GM12878 (cell line): ENCODE measurements around the gene OR4C6. TPM values are rescaled to one million over a fixed set of nuclear protein-coding genes. Genes with fewer than 3 reads are reported as not detected.
A peak's percentile ranks its signal among the peaks of the same experiment; 100 is the strongest.

ENCODE experiments used
- ATAC-seq: fragments of 200-7000 bp; cut with Tn5 transposase; 3 replicates; pipeline ENCODE4 v1.9.1; 2020; ENCODE audit warnings: mild to moderate bottlenecking, moderate library complexity
- BruUV-seq: library from RNA; stranded (reverse); fragments of 400-500 nt; replicated peaks from 2 replicates; lab custom pipeline; 2021; lab: Mats Ljungman, UMichigan
- CTCF ChIA-PET: fragments of 300-600 bp; sonication (Branson Sonifier 250); formaldehyde crosslinking; extraction: SDS; loops from one replicate; lab custom pipeline; 2021; ENCODE audit warnings: inconsistent platforms; lab: Yijun Ruan, JAX
- POLR2A ChIA-PET: fragments of 350-600 bp; formaldehyde crosslinking; extraction: SDS; loops from one replicate; lab custom pipeline; 2021; ENCODE audit warnings: inconsistent platforms; lab: Charles Lee
- RAD21 ChIA-PET: fragments of 300-600 bp; sonication (Branson Sonifier 250); formaldehyde crosslinking; loops from one replicate; lab custom pipeline; 2023; ENCODE audit warnings: antibody characterized with exemption; ENCODE audit not compliant: unreplicated experiment; lab: Charles Lee
- SMC1A ChIA-PET: fragments of 300-600 bp; sonication (Branson Sonifier 250); formaldehyde crosslinking; loops from one replicate; lab custom pipeline; 2023; ENCODE audit not compliant: unreplicated experiment, uncharacterized antibody; lab: Charles Lee
- DNase-seq: peaks from one replicate; pipeline ENCODE4 v3.0.0-alpha.2; 2011; ENCODE audit warnings: low read depth, low spot score
- FAIRE-seq: peaks from 3 replicates; lab custom pipeline; 2011; peaks lifted over from hg19 to GRCh38; lab: Jason Lieb, UNC
- H2AFZ ChIP-seq: 2 replicates; pipeline ENCODE4 v1.6.0; 2011; ENCODE audit warnings: low read depth, low read length, control low read depth; ENCODE audit not compliant: control insufficient read depth
- H3K27ac ChIP-seq: 2 replicates; pipeline ENCODE4 v1.5.1; 2011; ENCODE audit warnings: control low read depth; ENCODE audit not compliant: control insufficient read depth, insufficient read depth
- H3K27me3 ChIP-seq, 2 experiments: replicated peaks in 1 of 2; 2 replicates each; pipeline versions ENCODE4 v1.6.0 to v1.6.1; 2011; ENCODE audit warnings: low read length in 1 of 2; ENCODE audit not compliant: control insufficient read depth in 2 of 2, insufficient read depth in 2 of 2
- H3K36me3 ChIP-seq, 2 experiments: 2 replicates each; pipeline ENCODE4 v1.5.1; 2011; ENCODE audit warnings: low read length in 1 of 2; ENCODE audit not compliant: control insufficient read depth in 2 of 2, insufficient read depth in 2 of 2
- H3K4me1 ChIP-seq: 2 replicates; pipeline ENCODE4 v1.6.1; 2011; ENCODE audit warnings: mild to moderate bottlenecking, low read length, moderate library complexity, mixed read lengths; ENCODE audit not compliant: control insufficient read depth, insufficient read depth
- H3K4me2 ChIP-seq: 2 replicates; pipeline ENCODE4 v1.6.0; 2011; ENCODE audit warnings: control low read depth; ENCODE audit not compliant: control insufficient read depth, insufficient read depth
- H3K4me3 ChIP-seq: fragments of 200-600 bp; sonication (generic); 2 replicates; pipeline ENCODE4 v1.5.1; 2016
- H3K79me2 ChIP-seq: 2 replicates; pipeline ENCODE4 v1.6.0; 2011; ENCODE audit warnings: low read length; ENCODE audit not compliant: control insufficient read depth, insufficient read depth
- H3K9ac ChIP-seq: 2 replicates; pipeline ENCODE4 v1.8.0; 2011; ENCODE audit warnings: low read length, control low read depth, mixed read lengths; ENCODE audit not compliant: control insufficient read depth, insufficient read depth
- H3K9me3 ChIP-seq: replicated peaks from 3 replicates; pipeline ENCODE4 v1.5.1; 2011; ENCODE audit warnings: mild to moderate bottlenecking, low read length; ENCODE audit not compliant: control insufficient read depth, insufficient read depth
- H4K20me1 ChIP-seq: 2 replicates; pipeline ENCODE4 v1.6.0; 2011; ENCODE audit not compliant: control insufficient read depth, insufficient read depth
- CTCF ChIP-seq, 3 experiments: IDR thresholded peaks in 2 of 3; conservative IDR thresholded peaks in 1 of 3; 2 replicates each; pipeline ENCODE4 v1.5.1; 2011; ENCODE audit warnings: low read depth in 3 of 3, low read length in 3 of 3, mild to moderate bottlenecking in 3 of 3, control low read depth in 2 of 3, moderate library complexity in 2 of 3, inconsistent platforms in 1 of 3, mixed read lengths in 1 of 3; ENCODE audit not compliant: control insufficient read depth in 2 of 3, insufficient read depth in 1 of 3; ENCODE audit errors: extremely low read depth in 1 of 3
- ESRRA ChIP-seq: IDR thresholded peaks from 2 replicates; pipeline ENCODE4 v1.6.1; 2012; ENCODE audit warnings: mild to moderate bottlenecking, low read length, improper control_type of control experiment
- YY1 ChIP-seq: IDR thresholded peaks from 2 replicates; pipeline ENCODE4 v1.6.1; 2011; ENCODE audit warnings: low read depth, mild to moderate bottlenecking, low read length
- WGBS: methylation state at CpG from one replicate; pipeline ENCODE4 v1.1.6; 2016; ENCODE audit warnings: low lambda C conversion rate; ENCODE audit not compliant: insufficient replicate concordance, insufficient coverage; ENCODE audit errors: missing lambda C conversion rate; 5-methylcytosine and 5-hydroxymethylcytosine counted together
- in situ Hi-C: fragments of 300-500 bp; cut with MboI; formaldehyde crosslinking; loops from 9 replicates; pipeline ENCODE4 v1.14.3; 2018; ENCODE audit warnings: mixed read lengths
- intact Hi-C: fragments of 100-400 bp; cut with micrococcal nuclease; formaldehyde crosslinking; loops from one replicate; pipeline ENCODE4 v1.14.2; 2022; ENCODE audit not compliant: unreplicated experiment
- polyA plus RNA-seq, 11 experiments: library from polyadenylated mRNA; depleted of rRNA in 4 of 11; unstranded in 6 of 11; stranded (reverse) in 5 of 11; fragments of >200 nt; fragmentation: Nextera tagmentation in 4 of 11; fragmentation: Illumina TruSeq in 1 of 11; extraction: Ambion mirVana in 4 of 11; extraction: Trizol in 1 of 11; gene quantifications; 1 replicate in 1 of 11; 2 replicates in 10 of 11; pipeline versions ENCODE4 v1.2.1 to v1.2.3, GENCODE V29; 2011 to 2016; ENCODE audit warnings: inconsistent platforms in 2 of 11, missing spikeins in 2 of 11, low read depth in 1 of 11
- total RNA-seq, 4 experiments: library from RNA; depleted of rRNA in 3 of 4; stranded (reverse); fragments of >200 nt in 3 of 4; fragmentation: Illumina TruSeq in 1 of 4; extraction: Trizol in 1 of 4; gene quantifications; 2 replicates each; pipeline versions ENCODE4 v1.2.1 to v1.2.3, GENCODE V29; 2013 to 2021

The OR4C6 gene
- total and polyA plus RNA-seq, 10 of the 15 experiments (the other 5 are each of a cell fraction or from before 2014, with no cell fraction given) = 0.22 to 0.60 (median 0.42) TPM; not detected in 3

- ChIA-PET POLR2A (no interaction called here), CTCF (interaction anchor here (0.7 kb wide), 2 partner anchors 1068 to 1077 kb away, joined by 3 read pairs; no protein-coding TSS in a partner anchor), SMC1A (interaction anchor here (1.1 kb wide), 1 partner anchor 24 kb away, joined by 3 read pairs; no protein-coding TSS in a partner anchor), RAD21 (interaction anchor here (1.0 to 1.4 kb wide), 2 partner anchors 1067 to 1534 kb away, joined by 3 read pairs; no protein-coding TSS in a partner anchor)
- Histone ChIP-seq H3K27me3 (no peaks in the 10 kb centered on the region), H4K20me1 (no peaks in the 10 kb centered on the region), H3K79me2 (no peaks in the 10 kb centered on the region), H3K4me2 (no peak overlapping the region), H3K9me3 (no peaks in the 10 kb centered on the region), H2AFZ (no peak overlapping the region), H3K27ac (no peak overlapping the region), H3K9ac (no peak overlapping the region), H3K36me3 (no peaks in the 10 kb centered on the region), H3K4me1 (no peaks in the 10 kb centered on the region), H3K4me3 (no peak overlapping the region)
- in situ Hi-C loops (loop anchor here (10.0 kb wide), 1 partner anchor 60 kb away; the partner anchor contains the start of gene OR5D13), intact Hi-C loops (loop anchor here (5.0 to 10.0 kb wide), 2 partner anchors 242 to 1070 kb away; no protein-coding TSS in a partner anchor)
- ATAC-seq (peak; percentile 82), DNase-seq (no peak), FAIRE-seq (no peak)
- WGBS = 10% methylated on average over 10 of the region's 10 CpGs
- BruUV-seq = no TSS peak
- peak in 1 of 3 experiments; percentile 28; a peak in 1 of 6 replicates for TF ChIP-seq CTCF (IDR thresholded peaks at IDR 0.05 in 2 of 3, conservative IDR thresholded peaks at IDR 0.05 in 1 of 3; ENCODE audit: control insufficient read depth in 2 of 3, extremely low read depth in 1 of 3, insufficient read depth in 1 of 3, low read depth in 3 of 3, low read length in 3 of 3)
- TF ChIP-seq ESRRA = no peak
- TF ChIP-seq YY1 = peak; percentile 41; the same call in 1 of the 2 replicates
These were observed 53.2 kb downstream of the OR4C6 start for GRCh38 chr11:55714982-55715888.

Other genes with a start within 250 kb of the OR4C6 start
Only the 7 nearest of the 12 such genes appear.
- not detected in 2 replicates for gene OR4C15, start 107.7 kb upstream of the OR4C6 start, total RNA-seq (2014; rRNA removed)
- gene OR4C15, start 107.7 kb upstream of the OR4C6 start, total RNA-seq (2014; rRNA removed; fragmentation: Illumina TruSeq; extraction: Trizol) = not detected in 2 replicates
- not detected in 2 replicates for gene OR4C15, start 107.7 kb upstream of the OR4C6 start, total RNA-seq (2021)
- gene OR4C15, start 107.7 kb upstream of the OR4C6 start, polyA plus RNA-seq (2011; rRNA removed) = not detected in 2 replicates
- not detected in 2 replicates for gene OR4C15, start 107.7 kb upstream of the OR4C6 start, polyA plus RNA-seq (2014; fragmentation: Illumina TruSeq; extraction: Trizol)
- not detected for gene OR4C15, start 107.7 kb upstream of the OR4C6 start, polyA plus RNA-seq (2014; fragmentation: Nextera tagmentation; extraction: Ambion mirVana)
- not detected in 2 replicates for gene OR4C15, start 107.7 kb upstream of the OR4C6 start, polyA plus RNA-seq (2014; rRNA removed)
- gene OR4C15, start 107.7 kb upstream of the OR4C6 start, polyA plus RNA-seq (2016; fragmentation: Nextera tagmentation; extraction: Ambion mirVana) = not detected
- not detected in 2 replicates for gene OR4C16, start 90.1 kb upstream of the OR4C6 start, total RNA-seq (2014; rRNA removed)
- not detected in 2 replicates for gene OR4C16, start 90.1 kb upstream of the OR4C6 start, total RNA-seq (2014; rRNA removed; fragmentation: Illumina TruSeq; extraction: Trizol)
- gene OR4C16, start 90.1 kb upstream of the OR4C6 start, total RNA-seq (2021) = not detected in 2 replicates
- gene OR4C16, start 90.1 kb upstream of the OR4C6 start, polyA plus RNA-seq (2011; rRNA removed) = not detected in 2 replicates
- not detected in 2 replicates for gene OR4C16, start 90.1 kb upstream of the OR4C6 start, polyA plus RNA-seq (2014; fragmentation: Illumina TruSeq; extraction: Trizol)
- not detected for gene OR4C16, start 90.1 kb upstream of the OR4C6 start, polyA plus RNA-seq (2014; fragmentation: Nextera tagmentation; extraction: Ambion mirVana)
- not detected in 2 replicates for gene OR4C16, start 90.1 kb upstream of the OR4C6 start, polyA plus RNA-seq (2014; rRNA removed)
- not detected for gene OR4C16, start 90.1 kb upstream of the OR4C6 start, polyA plus RNA-seq (2016; fragmentation: Nextera tagmentation; extraction: Ambion mirVana)
- not detected in 2 replicates for gene OR4C11, start 54.6 kb upstream of the OR4C6 start, total RNA-seq (2014; rRNA removed)
- gene OR4C11, start 54.6 kb upstream of the OR4C6 start, total RNA-seq (2014; rRNA removed; fragmentation: Illumina TruSeq; extraction: Trizol) = not detected in 2 replicates
- gene OR4C11, start 54.6 kb upstream of the OR4C6 start, total RNA-seq (2021) = not detected in 2 replicates
- gene OR4C11, start 54.6 kb upstream of the OR4C6 start, polyA plus RNA-seq (2011; rRNA removed) = not detected in 2 replicates
- not detected in 2 replicates for gene OR4C11, start 54.6 kb upstream of the OR4C6 start, polyA plus RNA-seq (2014; fragmentation: Illumina TruSeq; extraction: Trizol)
- not detected for gene OR4C11, start 54.6 kb upstream of the OR4C6 start, polyA plus RNA-seq (2014; fragmentation: Nextera tagmentation; extraction: Ambion mirVana)
- not detected in 2 replicates for gene OR4C11, start 54.6 kb upstream of the OR4C6 start, polyA plus RNA-seq (2014; rRNA removed)
- not detected for gene OR4C11, start 54.6 kb upstream of the OR4C6 start, polyA plus RNA-seq (2016; fragmentation: Nextera tagmentation; extraction: Ambion mirVana)
- gene OR4P4, start 27.1 kb upstream of the OR4C6 start, total RNA-seq (2014; rRNA removed) = not detected in 2 replicates
- not detected in 2 replicates for gene OR4P4, start 27.1 kb upstream of the OR4C6 start, total RNA-seq (2014; rRNA removed; fragmentation: Illumina TruSeq; extraction: Trizol)
- not detected in 2 replicates for gene OR4P4, start 27.1 kb upstream of the OR4C6 start, total RNA-seq (2021)
- gene OR4P4, start 27.1 kb upstream of the OR4C6 start, polyA plus RNA-seq (2011; rRNA removed) = not detected in 2 replicates
- not detected in 2 replicates for gene OR4P4, start 27.1 kb upstream of the OR4C6 start, polyA plus RNA-seq (2014; fragmentation: Illumina TruSeq; extraction: Trizol)
- gene OR4P4, start 27.1 kb upstream of the OR4C6 start, polyA plus RNA-seq (2014; fragmentation: Nextera tagmentation; extraction: Ambion mirVana) = not detected
- not detected in 2 replicates for gene OR4P4, start 27.1 kb upstream of the OR4C6 start, polyA plus RNA-seq (2014; rRNA removed)
- gene OR4P4, start 27.1 kb upstream of the OR4C6 start, polyA plus RNA-seq (2016; fragmentation: Nextera tagmentation; extraction: Ambion mirVana) = not detected
- gene OR4S2, start 13.9 kb upstream of the OR4C6 start, total RNA-seq (2014; rRNA removed) = not detected in 2 replicates
- gene OR4S2, start 13.9 kb upstream of the OR4C6 start, total RNA-seq (2014; rRNA removed; fragmentation: Illumina TruSeq; extraction: Trizol) = not detected in 2 replicates
- gene OR4S2, start 13.9 kb upstream of the OR4C6 start, total RNA-seq (2021) = not detected in 2 replicates
- gene OR4S2, start 13.9 kb upstream of the OR4C6 start, polyA plus RNA-seq (2011; rRNA removed) = not detected in 2 replicates
- not detected in 2 replicates for gene OR4S2, start 13.9 kb upstream of the OR4C6 start, polyA plus RNA-seq (2014; fragmentation: Illumina TruSeq; extraction: Trizol)
- not detected for gene OR4S2, start 13.9 kb upstream of the OR4C6 start, polyA plus RNA-seq (2014; fragmentation: Nextera tagmentation; extraction: Ambion mirVana)
- not detected in 2 replicates for gene OR4S2, start 13.9 kb upstream of the OR4C6 start, polyA plus RNA-seq (2014; rRNA removed)
- not detected for gene OR4S2, start 13.9 kb upstream of the OR4C6 start, polyA plus RNA-seq (2016; fragmentation: Nextera tagmentation; extraction: Ambion mirVana)
- gene OR5D13, start 111.2 kb downstream of the OR4C6 start, total RNA-seq (2014; rRNA removed) = not detected in 2 replicates
- not detected in 2 replicates for gene OR5D13, start 111.2 kb downstream of the OR4C6 start, total RNA-seq (2014; rRNA removed; fragmentation: Illumina TruSeq; extraction: Trizol)
- gene OR5D13, start 111.2 kb downstream of the OR4C6 start, total RNA-seq (2021) = not detected in 2 replicates
- not detected in 2 replicates for gene OR5D13, start 111.2 kb downstream of the OR4C6 start, polyA plus RNA-seq (2011; rRNA removed)
- gene OR5D13, start 111.2 kb downstream of the OR4C6 start, polyA plus RNA-seq (2014; fragmentation: Illumina TruSeq; extraction: Trizol) = not detected in 2 replicates
- not detected for gene OR5D13, start 111.2 kb downstream of the OR4C6 start, polyA plus RNA-seq (2014; fragmentation: Nextera tagmentation; extraction: Ambion mirVana)
- not detected in 2 replicates for gene OR5D13, start 111.2 kb downstream of the OR4C6 start, polyA plus RNA-seq (2014; rRNA removed)
- gene OR5D13, start 111.2 kb downstream of the OR4C6 start, polyA plus RNA-seq (2016; fragmentation: Nextera tagmentation; extraction: Ambion mirVana) = not detected
- gene OR5D14, start 133.4 kb downstream of the OR4C6 start, total RNA-seq (2014; rRNA removed) = not detected in 2 replicates
- gene OR5D14, start 133.4 kb downstream of the OR4C6 start, total RNA-seq (2014; rRNA removed; fragmentation: Illumina TruSeq; extraction: Trizol) = not detected in 2 replicates
- not detected in 2 replicates for gene OR5D14, start 133.4 kb downstream of the OR4C6 start, total RNA-seq (2021)
- gene OR5D14, start 133.4 kb downstream of the OR4C6 start, polyA plus RNA-seq (2011; rRNA removed) = not detected in 2 replicates
- not detected in 2 replicates for gene OR5D14, start 133.4 kb downstream of the OR4C6 start, polyA plus RNA-seq (2014; fragmentation: Illumina TruSeq; extraction: Trizol)
- gene OR5D14, start 133.4 kb downstream of the OR4C6 start, polyA plus RNA-seq (2014; fragmentation: Nextera tagmentation; extraction: Ambion mirVana) = not detected
- not detected in 2 replicates for gene OR5D14, start 133.4 kb downstream of the OR4C6 start, polyA plus RNA-seq (2014; rRNA removed)
- not detected for gene OR5D14, start 133.4 kb downstream of the OR4C6 start, polyA plus RNA-seq (2016; fragmentation: Nextera tagmentation; extraction: Ambion mirVana)